Measurements from ENCODE around the gene RGS10.

The RGS10 gene

DNA sequence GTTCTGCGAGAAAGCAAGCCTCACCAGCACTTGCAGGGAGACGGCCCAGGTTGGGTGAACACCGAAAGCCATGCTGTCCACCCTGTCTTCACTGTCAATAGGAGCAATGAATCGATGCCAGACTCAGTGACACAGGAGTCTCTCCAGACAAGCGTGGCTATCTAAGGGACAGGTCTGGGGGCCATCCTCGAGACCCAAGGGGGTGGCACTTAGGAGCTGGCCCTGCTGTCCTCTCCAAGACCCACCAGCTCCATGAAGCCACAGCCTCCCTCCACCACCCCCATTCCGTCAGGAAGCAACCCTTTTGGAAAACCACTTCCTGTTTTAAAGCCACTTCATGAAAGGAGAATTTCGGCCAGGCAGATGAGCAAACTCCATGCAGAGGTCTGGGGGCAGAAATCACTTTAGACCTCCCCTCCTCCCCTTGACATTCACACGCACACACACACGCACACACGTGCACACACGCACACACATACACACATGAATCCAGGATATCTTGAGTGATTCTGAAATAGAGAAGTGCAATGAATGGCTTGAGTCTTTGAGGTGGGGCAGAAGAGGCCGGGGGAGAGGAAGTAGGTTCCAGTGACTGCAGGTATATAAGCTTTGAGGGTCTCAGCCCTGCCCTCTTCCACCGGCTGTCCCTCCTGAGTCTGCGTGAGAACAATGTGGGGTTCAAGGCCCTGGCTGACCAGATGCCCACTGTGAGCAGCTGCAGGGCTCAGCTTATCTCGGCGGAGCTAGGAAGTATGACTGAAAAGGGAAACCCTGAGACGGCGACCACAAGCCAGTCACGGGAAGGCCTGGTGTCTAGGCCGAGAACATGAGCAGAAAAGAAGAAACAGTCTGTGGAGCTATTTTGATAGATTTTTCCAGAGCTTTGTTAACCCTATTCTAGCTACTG, 25.0 kb downstream of the RGS10 start:
- POLR2A ChIA-PET, result interaction anchor here (0.9 to 1.2 kb wide), 3 partner anchors 21 to 266 kb away, joined by 3 to 9 read pairs (median 3); partner anchors contain the start of gene RGS10
- no peak overlapping the region for H3K4me3 ChIP-seq (ENCODE audit: low read depth, low read length)
- CTCF ChIA-PET, result interaction anchor here (0.7 to 2.2 kb wide), 4 partner anchors 11 to 319 kb away, joined by 3 to 11 read pairs (median 3); partner anchors contain the start of gene RGS10
- TF ChIP-seq, protein P1, sequence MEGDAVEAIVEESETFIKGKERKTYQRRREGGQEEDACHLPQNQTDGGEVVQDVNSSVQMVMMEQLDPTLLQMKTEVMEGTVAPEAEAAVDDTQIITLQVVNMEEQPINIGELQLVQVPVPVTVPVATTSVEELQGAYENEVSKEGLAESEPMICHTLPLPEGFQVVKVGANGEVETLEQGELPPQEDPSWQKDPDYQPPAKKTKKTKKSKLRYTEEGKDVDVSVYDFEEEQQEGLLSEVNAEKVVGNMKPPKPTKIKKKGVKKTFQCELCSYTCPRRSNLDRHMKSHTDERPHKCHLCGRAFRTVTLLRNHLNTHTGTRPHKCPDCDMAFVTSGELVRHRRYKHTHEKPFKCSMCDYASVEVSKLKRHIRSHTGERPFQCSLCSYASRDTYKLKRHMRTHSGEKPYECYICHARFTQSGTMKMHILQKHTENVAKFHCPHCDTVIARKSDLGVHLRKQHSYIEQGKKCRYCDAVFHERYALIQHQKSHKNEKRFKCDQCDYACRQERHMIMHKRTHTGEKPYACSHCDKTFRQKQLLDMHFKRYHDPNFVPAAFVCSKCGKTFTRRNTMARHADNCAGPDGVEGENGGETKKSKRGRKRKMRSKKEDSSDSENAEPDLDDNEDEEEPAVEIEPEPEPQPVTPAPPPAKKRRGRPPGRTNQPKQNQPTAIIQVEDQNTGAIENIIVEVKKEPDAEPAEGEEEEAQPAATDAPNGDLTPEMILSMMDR (IDR thresholded peaks at IDR 0.05; ENCODE audit: insufficient read depth, low read length, missing control alignments), result no peak
- DNase-seq (ENCODE audit: low read depth, low spot score), result no peak

- ChIA-PET POLR2A (interaction anchor here (0.9 to 1.2 kb wide), 2 partner anchors 20 to 265 kb away, joined by 3 read pairs; no protein-coding TSS in a partner anchor), CTCF (interaction anchor here (0.5 to 2.2 kb wide), 5 partner anchors 12 to 317 kb away, joined by 3 to 11 read pairs (median 3); partner anchors contain the start of gene RGS10)
- no peak overlapping the region for H3K4me3 ChIP-seq (ENCODE audit: low read depth, low read length)
- DNase-seq (ENCODE audit: low read depth, low spot score), result no peak
- TF ChIP-seq, protein P1 (IDR thresholded peaks at IDR 0.05; ENCODE audit: insufficient read depth, low read length, missing control alignments), result no peak
Observed at GRCh38 chr10:119516381-119517234, 25.9 kb downstream of the RGS10 start.

GRCh38 chr10:119515511-119516045, 26.9 kb downstream of the RGS10 start:
- POLR2A ChIA-PET, result no interaction called here
- TF ChIP-seq, protein P1 (IDR thresholded peaks at IDR 0.05; ENCODE audit: insufficient read depth, low read length, missing control alignments), result no peak
- DNase-seq (ENCODE audit: low read depth, low spot score), result no peak
- CTCF ChIA-PET, result interaction anchor here (1.0 to 2.2 kb wide), 4 partner anchors 27 to 316 kb away, joined by 3 to 11 read pairs (median 3); partner anchors contain the start of gene RGS10
- H3K4me3 ChIP-seq (ENCODE audit: low read depth, low read length), result no peak overlapping the region

- POLR2A ChIA-PET, result no interaction called here
- TF ChIP-seq, protein P1 (IDR thresholded peaks at IDR 0.05; ENCODE audit: insufficient read depth, low read length, missing control alignments), result no peak
- CTCF ChIA-PET, result interaction anchor here (1.0 kb wide), 3 partner anchors 26 to 309 kb away, joined by 3 read pairs; no protein-coding TSS in a partner anchor
- H3K4me3 ChIP-seq (ENCODE audit: low read depth, low read length), result no peak overlapping the region
- no peak for DNase-seq (ENCODE audit: low read depth, low spot score)
Observed at GRCh38 chr10:119514819-119515218, 27.7 kb downstream of the RGS10 start.

DNA sequence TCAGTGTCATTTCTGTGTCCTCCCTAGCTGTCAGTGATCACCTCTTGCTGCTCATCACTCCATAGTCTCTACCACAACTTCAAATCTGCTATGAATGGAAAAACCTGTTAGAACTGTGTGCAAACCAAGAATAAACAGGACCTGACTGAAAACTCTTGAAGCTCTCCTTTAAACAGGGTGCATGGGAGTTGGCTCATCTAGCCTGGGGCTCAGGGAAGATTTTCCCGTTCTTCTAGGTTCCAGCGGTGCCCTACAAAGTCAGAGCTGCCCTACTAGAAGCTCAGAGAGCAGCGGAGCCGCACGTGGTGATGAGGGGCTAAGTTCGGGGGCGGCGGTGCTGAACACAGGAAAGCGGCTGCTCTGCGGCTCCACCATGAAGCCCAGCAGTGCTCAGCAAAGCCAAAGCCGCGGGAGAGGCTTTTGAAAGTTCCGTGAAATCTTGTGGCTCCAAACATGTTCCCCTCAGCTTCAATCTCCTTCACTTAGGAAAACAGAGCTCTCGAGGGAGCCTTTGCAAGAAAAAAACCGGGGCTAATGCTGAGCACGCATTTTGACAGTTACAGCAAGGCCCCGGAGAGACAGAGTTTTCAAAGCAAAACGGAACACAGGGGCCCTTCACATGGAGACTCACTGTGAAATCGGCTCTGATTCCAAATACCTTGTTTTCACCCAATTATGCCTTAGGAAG, 30.5 kb downstream of the RGS10 start:
- ChIA-PET CTCF (no interaction called here), POLR2A (no interaction called here)
- TF ChIP-seq, protein P1 (IDR thresholded peaks at IDR 0.05; ENCODE audit: insufficient read depth, low read length, missing control alignments), result no peak
- H3K4me3 ChIP-seq (ENCODE audit: low read depth, low read length), result no peak overlapping the region
- no peak for DNase-seq (ENCODE audit: low read depth, low spot score)
